ENCODE measurements around the gene TOP3B. TPM values are rescaled to one million over a fixed set of nuclear protein-coding genes. Genes with fewer than 3 reads are reported as not detected.

TOP3B gene
- total RNA-seq, 1 donor from 2014 or later: 53.9 TPM

- H3F3A ChIP-seq (ENCODE audit: low read depth): no peaks in the 10 kb centered on the region
- DNase-seq (ENCODE audit: low spot score): no peak
- H3K27me3 ChIP-seq: peaks cover 100% of the 10 kb centered on the region
- no peak overlapping the region for H2AFZ ChIP-seq (replicated peaks)
- no peak overlapping the region for H3K4me2 ChIP-seq
- Mint-ChIP-seq H3K4me3 (no peak overlapping the region), H3K4me1 (peaks cover 8% of the 10 kb centered on the region), H3K9me3 (no peaks in the 10 kb centered on the region), H3K27me3 (ENCODE audit: insufficient read depth, low read depth) (peaks cover 6% of the 10 kb centered on the region), H3K27ac (no peak overlapping the region), H3K36me3 (no peaks in the 10 kb centered on the region)
- no peak overlapping the region for H3K27ac ChIP-seq
- H3K36me3 ChIP-seq: no peaks in the 10 kb centered on the region
- H3K4me1 ChIP-seq: no peaks in the 10 kb centered on the region
- no peak overlapping the region for H3K9ac ChIP-seq
- no peaks in the 10 kb centered on the region for H3K9me3 ChIP-seq (ENCODE audit: low read depth)
- H3K79me2 ChIP-seq (ENCODE audit: low read depth): no peaks in the 10 kb centered on the region
- no peaks in the 10 kb centered on the region for H4K20me1 ChIP-seq (ENCODE audit: low read depth)
- TF ChIP-seq EZH2 (IDR thresholded peaks at IDR 0.05) (no peak), EZH2phosphoT487 (IDR thresholded peaks at IDR 0.05) (no peak), CTCF (IDR thresholded peaks at IDR 0.05) (no peak)
- no peak overlapping the region for H3K4me3 ChIP-seq
Observed at GRCh38 chr22:22027955-22028354, 45.4 kb upstream of the TOP3B start.

GRCh38 chr22:22026157-22026831 lies 43.7 kb upstream of the TOP3B start:
- Mint-ChIP-seq H3K27ac (peak overlapping the region; percentile 45), H3K9me3 (no peaks in the 10 kb centered on the region), H3K36me3 (no peaks in the 10 kb centered on the region), H3K4me3 (no peak overlapping the region), H3K27me3 (ENCODE audit: insufficient read depth, low read depth) (peaks cover 6% of the 10 kb centered on the region), H3K4me1 (peaks cover 11% of the 10 kb centered on the region)
- Histone ChIP-seq H3K9me3 (ENCODE audit: low read depth) (no peaks in the 10 kb centered on the region), H3K79me2 (ENCODE audit: low read depth) (no peaks in the 10 kb centered on the region), H3K36me3 (no peaks in the 10 kb centered on the region), H3F3A (ENCODE audit: low read depth) (no peaks in the 10 kb centered on the region), H2AFZ (replicated peaks) (no peak overlapping the region), H3K27me3 (peaks cover 100% of the 10 kb centered on the region), H3K4me3 (no peak overlapping the region), H3K4me2 (no peak overlapping the region), H3K9ac (no peak overlapping the region), H3K4me1 (no peaks in the 10 kb centered on the region), H4K20me1 (ENCODE audit: low read depth) (no peaks in the 10 kb centered on the region), H3K27ac (no peak overlapping the region)
- no peak for DNase-seq (ENCODE audit: low spot score)
- TF ChIP-seq CTCF (IDR thresholded peaks at IDR 0.05) (no peak), EZH2 (IDR thresholded peaks at IDR 0.05) (no peak), EZH2phosphoT487 (IDR thresholded peaks at IDR 0.05) (no peak)

DNA sequence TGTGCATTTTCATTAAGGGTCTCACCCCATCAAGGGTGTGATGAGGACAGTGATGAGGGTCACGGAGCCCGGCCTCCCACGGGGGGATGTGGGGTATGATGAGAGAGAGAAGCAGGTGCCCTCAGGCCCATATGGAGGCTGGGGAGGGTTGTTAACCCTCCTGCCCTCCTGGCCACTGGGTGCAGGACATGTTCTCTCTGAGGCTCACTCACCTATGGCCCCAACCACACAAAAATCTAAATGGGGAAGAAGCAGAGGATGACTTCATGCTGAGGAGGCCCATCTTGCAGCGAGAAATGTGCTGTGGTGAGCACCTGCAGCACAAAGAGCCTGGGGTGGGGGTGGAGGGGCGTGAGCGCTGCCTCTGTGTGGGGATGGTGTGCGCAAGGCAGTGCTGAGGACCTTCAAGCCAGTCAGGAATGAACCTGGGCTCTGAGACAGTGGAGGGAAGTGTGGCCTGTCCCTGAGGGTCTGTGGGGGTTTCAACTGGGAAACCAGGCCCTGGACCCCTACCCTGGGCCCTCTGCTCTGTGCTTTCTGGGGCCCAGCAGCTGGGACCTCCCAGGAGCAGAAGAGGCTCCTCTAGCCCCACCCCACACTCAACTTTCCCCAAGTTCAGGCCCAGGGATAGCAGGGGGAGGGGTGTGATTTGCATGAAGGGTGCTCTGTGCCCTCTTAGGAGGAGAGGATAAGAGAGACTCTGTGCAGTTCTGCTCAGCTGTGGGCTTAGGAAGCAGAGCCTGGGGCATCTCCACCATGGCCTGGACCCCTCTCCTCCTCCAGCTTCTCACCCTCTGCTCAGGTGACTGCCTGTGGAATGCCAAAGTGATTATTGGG lies 43.0 kb upstream of the TOP3B start:
- H3K9me3 Mint-ChIP-seq: no peaks in the 10 kb centered on the region
- no peaks in the 10 kb centered on the region for H3K36me3 Mint-ChIP-seq
- Histone ChIP-seq H3K4me1 (no peaks in the 10 kb centered on the region), H3K4me2 (no peak overlapping the region), H3K27ac (no peak overlapping the region), H3K9me3 (ENCODE audit: low read depth) (no peaks in the 10 kb centered on the region), H3K36me3 (no peaks in the 10 kb centered on the region), H3K79me2 (ENCODE audit: low read depth) (no peaks in the 10 kb centered on the region), H3K27me3 (peaks cover 100% of the 10 kb centered on the region), H3K4me3 (no peak overlapping the region), H4K20me1 (ENCODE audit: low read depth) (no peaks in the 10 kb centered on the region), H3F3A (ENCODE audit: low read depth) (no peaks in the 10 kb centered on the region), H2AFZ (replicated peaks) (no peak overlapping the region), H3K9ac (no peak overlapping the region)
- DNase-seq (ENCODE audit: low spot score): no peak
- TF ChIP-seq EZH2phosphoT487 (IDR thresholded peaks at IDR 0.05) (no peak), CTCF (IDR thresholded peaks at IDR 0.05) (no peak), EZH2 (IDR thresholded peaks at IDR 0.05) (no peak)
- H3K27me3 Mint-ChIP-seq (ENCODE audit: insufficient read depth, low read depth): peaks cover 6% of the 10 kb centered on the region
- H3K4me3 Mint-ChIP-seq: no peak overlapping the region
- peaks cover 8% of the 10 kb centered on the region for H3K4me1 Mint-ChIP-seq
- H3K27ac Mint-ChIP-seq: no peak overlapping the region

All from neural progenitor cell (in vitro differentiated cells).